ENCODE measurements around the gene SIRT3.

SIRT3 gene

GRCh38 chr11:267491-267994 is 31.4 kb upstream of the SIRT3 start:
- Histone ChIP-seq H3K9ac (ENCODE audit: low read length) (no peak overlapping the region), H3K4me3 (ENCODE audit: low read length) (no peak overlapping the region), H3K27me3 (ENCODE audit: control insufficient read depth, insufficient read depth, low read length) (no peaks in the 10 kb centered on the region), H3K36me3 (ENCODE audit: control insufficient read depth, insufficient read depth, low read length) (no peaks in the 10 kb centered on the region), H3K9me3 (ENCODE audit: control insufficient read depth, low read length) (no peaks in the 10 kb centered on the region), H3K4me1 (ENCODE audit: control insufficient read depth, insufficient read depth, low read length) (peaks cover 3% of the 10 kb centered on the region)

- Histone ChIP-seq H3K27me3 (ENCODE audit: control insufficient read depth, insufficient read depth, low read length) (no peaks in the 10 kb centered on the region), H3K4me3 (ENCODE audit: low read length) (no peak overlapping the region), H3K9me3 (ENCODE audit: control insufficient read depth, low read length) (no peaks in the 10 kb centered on the region), H3K9ac (ENCODE audit: low read length) (no peak overlapping the region), H3K4me1 (ENCODE audit: control insufficient read depth, insufficient read depth, low read length) (peaks cover 3% of the 10 kb centered on the region), H3K36me3 (ENCODE audit: control insufficient read depth, insufficient read depth, low read length) (no peaks in the 10 kb centered on the region)
These were observed 30.7 kb upstream of the SIRT3 start for GRCh38 chr11:266676-267439.

GRCh38 chr11:261624-262023 is 25.5 kb upstream of the SIRT3 start:
- Histone ChIP-seq H3K4me1 (ENCODE audit: control insufficient read depth, insufficient read depth, low read length) (no peaks in the 10 kb centered on the region), H3K9ac (ENCODE audit: low read length) (no peak overlapping the region), H3K36me3 (ENCODE audit: control insufficient read depth, insufficient read depth, low read length) (no peaks in the 10 kb centered on the region), H3K4me3 (ENCODE audit: low read length) (no peak overlapping the region), H3K9me3 (ENCODE audit: control insufficient read depth, low read length) (no peaks in the 10 kb centered on the region), H3K27me3 (ENCODE audit: control insufficient read depth, insufficient read depth, low read length) (no peaks in the 10 kb centered on the region)

- H3K9me3 ChIP-seq (ENCODE audit: control insufficient read depth, low read length): no peaks in the 10 kb centered on the region
- no peaks in the 10 kb centered on the region for H3K36me3 ChIP-seq (ENCODE audit: control insufficient read depth, insufficient read depth, low read length)
- no peak overlapping the region for H3K9ac ChIP-seq (ENCODE audit: low read length)
- no peaks in the 10 kb centered on the region for H3K27me3 ChIP-seq (ENCODE audit: control insufficient read depth, insufficient read depth, low read length)
- H3K4me3 ChIP-seq (ENCODE audit: low read length): no peak overlapping the region
- H3K4me1 ChIP-seq (ENCODE audit: control insufficient read depth, insufficient read depth, low read length): no peaks in the 10 kb centered on the region
These were observed 23.3 kb upstream of the SIRT3 start for GRCh38 chr11:259413-259812.

- Histone ChIP-seq H3K4me1 (ENCODE audit: control insufficient read depth, insufficient read depth, low read length) (no peaks in the 10 kb centered on the region), H3K9me3 (ENCODE audit: control insufficient read depth, low read length) (no peaks in the 10 kb centered on the region), H3K9ac (ENCODE audit: low read length) (no peak overlapping the region), H3K36me3 (ENCODE audit: control insufficient read depth, insufficient read depth, low read length) (no peaks in the 10 kb centered on the region), H3K4me3 (ENCODE audit: low read length) (no peak overlapping the region), H3K27me3 (ENCODE audit: control insufficient read depth, insufficient read depth, low read length) (no peaks in the 10 kb centered on the region)
These were observed 21.8 kb upstream of the SIRT3 start for GRCh38 chr11:257766-258493.

GRCh38 chr11:256952-257737 is 21.0 kb upstream of the SIRT3 start:
- Histone ChIP-seq H3K9ac (ENCODE audit: low read length) (no peak overlapping the region), H3K4me1 (ENCODE audit: control insufficient read depth, insufficient read depth, low read length) (no peaks in the 10 kb centered on the region), H3K36me3 (ENCODE audit: control insufficient read depth, insufficient read depth, low read length) (no peaks in the 10 kb centered on the region), H3K27me3 (ENCODE audit: control insufficient read depth, insufficient read depth, low read length) (no peaks in the 10 kb centered on the region), H3K9me3 (ENCODE audit: control insufficient read depth, low read length) (no peaks in the 10 kb centered on the region), H3K4me3 (ENCODE audit: low read length) (no peak overlapping the region)

GRCh38 chr11:255816-256215 is 19.7 kb upstream of the SIRT3 start:
- Histone ChIP-seq H3K4me3 (ENCODE audit: low read length) (no peak overlapping the region), H3K4me1 (ENCODE audit: control insufficient read depth, insufficient read depth, low read length) (no peaks in the 10 kb centered on the region), H3K36me3 (ENCODE audit: control insufficient read depth, insufficient read depth, low read length) (no peaks in the 10 kb centered on the region), H3K9ac (ENCODE audit: low read length) (no peak overlapping the region), H3K27me3 (ENCODE audit: control insufficient read depth, insufficient read depth, low read length) (no peaks in the 10 kb centered on the region), H3K9me3 (ENCODE audit: control insufficient read depth, low read length) (no peaks in the 10 kb centered on the region)

- no peak overlapping the region for H3K4me3 ChIP-seq (ENCODE audit: low read length)
- H3K4me1 ChIP-seq (ENCODE audit: control insufficient read depth, insufficient read depth, low read length): no peaks in the 10 kb centered on the region
- H3K9ac ChIP-seq (ENCODE audit: low read length): no peak overlapping the region
- no peaks in the 10 kb centered on the region for H3K36me3 ChIP-seq (ENCODE audit: control insufficient read depth, insufficient read depth, low read length)
- no peaks in the 10 kb centered on the region for H3K9me3 ChIP-seq (ENCODE audit: control insufficient read depth, low read length)
- no peaks in the 10 kb centered on the region for H3K27me3 ChIP-seq (ENCODE audit: control insufficient read depth, insufficient read depth, low read length)
These were observed 19.0 kb upstream of the SIRT3 start for GRCh38 chr11:255176-255575.

- Histone ChIP-seq H3K4me3 (ENCODE audit: low read length) (no peak overlapping the region), H3K27me3 (ENCODE audit: control insufficient read depth, insufficient read depth, low read length) (no peaks in the 10 kb centered on the region), H3K36me3 (ENCODE audit: control insufficient read depth, insufficient read depth, low read length) (peaks cover 3% of the 10 kb centered on the region), H3K9ac (ENCODE audit: low read length) (no peak overlapping the region), H3K4me1 (ENCODE audit: control insufficient read depth, insufficient read depth, low read length) (no peaks in the 10 kb centered on the region), H3K9me3 (ENCODE audit: control insufficient read depth, low read length) (no peaks in the 10 kb centered on the region)
These were observed 17.7 kb upstream of the SIRT3 start for GRCh38 chr11:253886-254270.

GRCh38 chr11:253160-253885 is 17.2 kb upstream of the SIRT3 start:
- H3K36me3 ChIP-seq (ENCODE audit: control insufficient read depth, insufficient read depth, low read length): peaks cover 6% of the 10 kb centered on the region
- no peaks in the 10 kb centered on the region for H3K4me1 ChIP-seq (ENCODE audit: control insufficient read depth, insufficient read depth, low read length)
- H3K27me3 ChIP-seq (ENCODE audit: control insufficient read depth, insufficient read depth, low read length): no peaks in the 10 kb centered on the region
- no peak overlapping the region for H3K9ac ChIP-seq (ENCODE audit: low read length)
- H3K9me3 ChIP-seq (ENCODE audit: control insufficient read depth, low read length): no peaks in the 10 kb centered on the region
- no peak overlapping the region for H3K4me3 ChIP-seq (ENCODE audit: low read length)

- Histone ChIP-seq H3K4me3 (ENCODE audit: low read length) (no peak overlapping the region), H3K27me3 (ENCODE audit: control insufficient read depth, insufficient read depth, low read length) (no peaks in the 10 kb centered on the region), H3K9me3 (ENCODE audit: control insufficient read depth, low read length) (no peaks in the 10 kb centered on the region), H3K36me3 (ENCODE audit: control insufficient read depth, insufficient read depth, low read length) (peaks cover 6% of the 10 kb centered on the region), H3K4me1 (ENCODE audit: control insufficient read depth, insufficient read depth, low read length) (no peaks in the 10 kb centered on the region), H3K9ac (ENCODE audit: low read length) (no peak overlapping the region)
These were observed 16.5 kb upstream of the SIRT3 start for GRCh38 chr11:252666-253065.
